GM18507 (cell line): ENCODE results near the gene NPHP1.
"Not testable (repeated sequence)": the region's sequence is repeated elsewhere in the genome, so short reads cannot be mapped to it uniquely, and the experiment has no call there.

Experiments
- DNase-seq: peaks from one replicate; pipeline ENCODE4 v3.0.0; 2011; ENCODE audit warnings: low read depth; ENCODE audit not compliant: insufficient read length; ENCODE audit errors: extremely low spot score
- FAIRE-seq: peaks from 2 replicates; lab custom pipeline; 2011; peaks lifted over from hg19 to GRCh38; lab: Jason Lieb, UNC

Gene NPHP1

GRCh38 chr2:110205660-110206455, 1.0 kb upstream of the NPHP1 start:
- no peak for DNase-seq
- FAIRE-seq: no peak

GRCh38 chr2:110198016-110198415, 6.8 kb downstream of the NPHP1 start:
- no peak for FAIRE-seq

GRCh38 chr2:110197452-110197851, 7.4 kb downstream of the NPHP1 start:
- no peak for DNase-seq
- no peak for FAIRE-seq

More at GRCh38 chr2:110198016-110198415, 6.8 kb downstream of the NPHP1 start:
- no peak for DNase-seq

GRCh38 chr2:110190169-110190568, 14.6 kb downstream of the NPHP1 start:
- not testable (repeated sequence) for FAIRE-seq, DNase-seq

GRCh38 chr2:110182449-110182848, 22.4 kb downstream of the NPHP1 start:
- no peak for DNase-seq
- no peak for FAIRE-seq

GRCh38 chr2:110180036-110180435, 24.8 kb downstream of the NPHP1 start:
- DNase-seq (no peak), FAIRE-seq (no peak)

GRCh38 chr2:110173523-110173922, 31.3 kb downstream of the NPHP1 start:
- FAIRE-seq (no peak), DNase-seq (no peak)

GRCh38 chr2:110172506-110172905, 32.3 kb downstream of the NPHP1 start:
- DNase-seq (no peak), FAIRE-seq (no peak)

- no peak for FAIRE-seq
These were observed 34.7 kb downstream of the NPHP1 start for GRCh38 chr2:110170102-110170501.

GRCh38 chr2:110167326-110168000, 37.4 kb downstream of the NPHP1 start:
- no peak for DNase-seq

More at GRCh38 chr2:110170102-110170501, 34.7 kb downstream of the NPHP1 start:
- DNase-seq: no peak

GRCh38 chr2:110166266-110166665, 38.5 kb downstream of the NPHP1 start:
- DNase-seq (no peak), FAIRE-seq (no peak)

More at GRCh38 chr2:110167326-110168000, 37.4 kb downstream of the NPHP1 start:
- no peak for FAIRE-seq

- DNase-seq: peak; percentile 18
- FAIRE-seq: peak; percentile 75
These were observed 47.5 kb downstream of the NPHP1 start for GRCh38 chr2:110157153-110157793.

GRCh38 chr2:110154828-110155227, 50.0 kb downstream of the NPHP1 start:
- not testable (repeated sequence) for DNase-seq, FAIRE-seq

- DNase-seq, FAIRE-seq: not testable (repeated sequence)
These were observed 50.6 kb downstream of the NPHP1 start for GRCh38 chr2:110154188-110154587.

- no peak for DNase-seq
- no peak for FAIRE-seq
These were observed 51.4 kb downstream of the NPHP1 start for GRCh38 chr2:110153416-110153815.

GRCh38 chr2:110152943-110153342, 51.9 kb downstream of the NPHP1 start:
- FAIRE-seq: no peak

GRCh38 chr2:110149330-110150220, 55.2 kb downstream of the NPHP1 start:
- no peak for FAIRE-seq
- DNase-seq: no peak

More at GRCh38 chr2:110152943-110153342, 51.9 kb downstream of the NPHP1 start:
- no peak for DNase-seq

GRCh38 chr2:110146945-110147332, 57.9 kb downstream of the NPHP1 start:
- DNase-seq (no peak), FAIRE-seq (no peak)
